Measurements from ENCODE around the gene AP1S1.

DNA sequence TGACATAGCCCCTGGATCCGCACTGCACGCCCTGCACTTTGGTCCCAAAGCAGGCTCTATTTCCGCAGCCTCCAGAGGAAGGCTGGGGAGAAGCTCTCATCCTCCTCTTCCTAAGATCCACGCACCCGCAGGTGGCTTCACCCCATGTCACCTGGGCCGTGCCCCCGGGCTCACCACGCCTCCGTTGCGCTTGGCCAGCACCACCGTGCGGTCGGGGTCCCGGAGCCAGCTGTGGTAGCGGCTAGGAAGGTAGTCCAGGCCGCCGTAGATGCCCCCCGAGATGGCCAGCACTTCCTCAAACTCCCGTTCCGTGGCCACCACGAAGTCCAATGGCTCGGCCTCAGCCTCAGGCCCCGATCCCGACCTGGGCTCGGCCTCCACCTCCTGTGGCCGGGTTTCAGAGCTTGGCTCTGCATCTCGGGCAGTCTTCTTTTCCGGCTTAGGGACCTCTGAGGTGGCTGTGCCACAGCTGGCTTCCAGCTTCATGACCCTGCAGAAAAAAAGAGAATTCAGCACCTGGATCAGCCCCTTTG is 20.1 kb downstream of the AP1S1 start:
- TF ChIP-seq, protein P1, sequence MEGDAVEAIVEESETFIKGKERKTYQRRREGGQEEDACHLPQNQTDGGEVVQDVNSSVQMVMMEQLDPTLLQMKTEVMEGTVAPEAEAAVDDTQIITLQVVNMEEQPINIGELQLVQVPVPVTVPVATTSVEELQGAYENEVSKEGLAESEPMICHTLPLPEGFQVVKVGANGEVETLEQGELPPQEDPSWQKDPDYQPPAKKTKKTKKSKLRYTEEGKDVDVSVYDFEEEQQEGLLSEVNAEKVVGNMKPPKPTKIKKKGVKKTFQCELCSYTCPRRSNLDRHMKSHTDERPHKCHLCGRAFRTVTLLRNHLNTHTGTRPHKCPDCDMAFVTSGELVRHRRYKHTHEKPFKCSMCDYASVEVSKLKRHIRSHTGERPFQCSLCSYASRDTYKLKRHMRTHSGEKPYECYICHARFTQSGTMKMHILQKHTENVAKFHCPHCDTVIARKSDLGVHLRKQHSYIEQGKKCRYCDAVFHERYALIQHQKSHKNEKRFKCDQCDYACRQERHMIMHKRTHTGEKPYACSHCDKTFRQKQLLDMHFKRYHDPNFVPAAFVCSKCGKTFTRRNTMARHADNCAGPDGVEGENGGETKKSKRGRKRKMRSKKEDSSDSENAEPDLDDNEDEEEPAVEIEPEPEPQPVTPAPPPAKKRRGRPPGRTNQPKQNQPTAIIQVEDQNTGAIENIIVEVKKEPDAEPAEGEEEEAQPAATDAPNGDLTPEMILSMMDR (IDR thresholded peaks at IDR 0.05; ENCODE audit: low read length) = no peak
- TF ChIP-seq EZH2 (optimal IDR thresholded peaks at IDR 0.05; ENCODE audit: low read depth, low read length) = no peak
- TF ChIP-seq EZH2phosphoT487 (IDR thresholded peaks at IDR 0.05; ENCODE audit: low read length) = no peak
